ENCODE measurements around the gene RABIF.
A peak's percentile ranks its signal among the peaks of the same experiment; 100 is the strongest.

GRCh38 chr1:202888531-202889360, at the start of gene RABIF:
- TF ChIP-seq, protein P1, sequence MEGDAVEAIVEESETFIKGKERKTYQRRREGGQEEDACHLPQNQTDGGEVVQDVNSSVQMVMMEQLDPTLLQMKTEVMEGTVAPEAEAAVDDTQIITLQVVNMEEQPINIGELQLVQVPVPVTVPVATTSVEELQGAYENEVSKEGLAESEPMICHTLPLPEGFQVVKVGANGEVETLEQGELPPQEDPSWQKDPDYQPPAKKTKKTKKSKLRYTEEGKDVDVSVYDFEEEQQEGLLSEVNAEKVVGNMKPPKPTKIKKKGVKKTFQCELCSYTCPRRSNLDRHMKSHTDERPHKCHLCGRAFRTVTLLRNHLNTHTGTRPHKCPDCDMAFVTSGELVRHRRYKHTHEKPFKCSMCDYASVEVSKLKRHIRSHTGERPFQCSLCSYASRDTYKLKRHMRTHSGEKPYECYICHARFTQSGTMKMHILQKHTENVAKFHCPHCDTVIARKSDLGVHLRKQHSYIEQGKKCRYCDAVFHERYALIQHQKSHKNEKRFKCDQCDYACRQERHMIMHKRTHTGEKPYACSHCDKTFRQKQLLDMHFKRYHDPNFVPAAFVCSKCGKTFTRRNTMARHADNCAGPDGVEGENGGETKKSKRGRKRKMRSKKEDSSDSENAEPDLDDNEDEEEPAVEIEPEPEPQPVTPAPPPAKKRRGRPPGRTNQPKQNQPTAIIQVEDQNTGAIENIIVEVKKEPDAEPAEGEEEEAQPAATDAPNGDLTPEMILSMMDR (IDR thresholded peaks at IDR 0.05): peak in 3 of 5 experiments; percentile 22 to 40 (median 25)
- TF ChIP-seq POLR2A (IDR thresholded peaks at IDR 0.05) (peak; percentile 82), EP300 (IDR thresholded peaks at IDR 0.05) (peak; percentile 70 to 96)

All from tibial nerve (tissue), 4 donors.